ENCODE data around the gene VWA8.

GRCh38 chr13:41934994-41935393 lies 25.9 kb downstream of the VWA8 start:
- TF ChIP-seq POLR2AphosphoS5 (IDR thresholded peaks at IDR 0.05; ENCODE audit: low read depth, low read length) (no peak), TAF1 (IDR thresholded peaks at IDR 0.05; ENCODE audit: borderline replicate concordance, insufficient read depth, low read length) (no peak), SIN3A (IDR thresholded peaks at IDR 0.05; ENCODE audit: borderline replicate concordance, insufficient read depth, low read length) (no peak)
